GM12878 (cell line): ENCODE data around the gene CD2AP. TPM values are rescaled to one million over a fixed set of nuclear protein-coding genes. Genes with fewer than 3 reads are reported as not detected.

ENCODE experiments used
- ATAC-seq: fragments of 200-7000 bp; cut with Tn5 transposase; 3 replicates; pipeline ENCODE4 v1.9.1; 2020; ENCODE audit warnings: mild to moderate bottlenecking, moderate library complexity
- BruUV-seq: library from RNA; stranded (reverse); fragments of 400-500 nt; replicated peaks from 2 replicates; lab custom pipeline; 2021; lab: Mats Ljungman, UMichigan
- CTCF ChIA-PET: fragments of 300-600 bp; sonication (Branson Sonifier 250); formaldehyde crosslinking; extraction: SDS; loops from one replicate; lab custom pipeline; 2021; ENCODE audit warnings: inconsistent platforms; lab: Yijun Ruan, JAX
- POLR2A ChIA-PET: fragments of 350-600 bp; formaldehyde crosslinking; extraction: SDS; loops from one replicate; lab custom pipeline; 2021; ENCODE audit warnings: inconsistent platforms; lab: Charles Lee
- RAD21 ChIA-PET: fragments of 300-600 bp; sonication (Branson Sonifier 250); formaldehyde crosslinking; loops from one replicate; lab custom pipeline; 2023; ENCODE audit warnings: antibody characterized with exemption; ENCODE audit not compliant: unreplicated experiment; lab: Charles Lee
- SMC1A ChIA-PET: fragments of 300-600 bp; sonication (Branson Sonifier 250); formaldehyde crosslinking; loops from one replicate; lab custom pipeline; 2023; ENCODE audit not compliant: unreplicated experiment, uncharacterized antibody; lab: Charles Lee
- DNase-seq: peaks from one replicate; pipeline ENCODE4 v3.0.0-alpha.2; 2011; ENCODE audit warnings: low read depth, low spot score
- FAIRE-seq: peaks from 3 replicates; lab custom pipeline; 2011; peaks lifted over from hg19 to GRCh38; lab: Jason Lieb, UNC
- H2AFZ ChIP-seq: 2 replicates; pipeline ENCODE4 v1.6.0; 2011; ENCODE audit warnings: low read depth, low read length, control low read depth; ENCODE audit not compliant: control insufficient read depth
- H3K27ac ChIP-seq: 2 replicates; pipeline ENCODE4 v1.5.1; 2011; ENCODE audit warnings: control low read depth; ENCODE audit not compliant: control insufficient read depth, insufficient read depth
- H3K27me3 ChIP-seq, 2 experiments: replicated peaks in 1 of 2; 2 replicates each; pipeline versions ENCODE4 v1.6.0 to v1.6.1; 2011; ENCODE audit warnings: low read length in 1 of 2; ENCODE audit not compliant: control insufficient read depth in 2 of 2, insufficient read depth in 2 of 2
- H3K36me3 ChIP-seq, 2 experiments: 2 replicates each; pipeline ENCODE4 v1.5.1; 2011; ENCODE audit warnings: low read length in 1 of 2; ENCODE audit not compliant: control insufficient read depth in 2 of 2, insufficient read depth in 2 of 2
- H3K4me1 ChIP-seq: 2 replicates; pipeline ENCODE4 v1.6.1; 2011; ENCODE audit warnings: mild to moderate bottlenecking, low read length, moderate library complexity, mixed read lengths; ENCODE audit not compliant: control insufficient read depth, insufficient read depth
- H3K4me2 ChIP-seq: 2 replicates; pipeline ENCODE4 v1.6.0; 2011; ENCODE audit warnings: control low read depth; ENCODE audit not compliant: control insufficient read depth, insufficient read depth
- H3K4me3 ChIP-seq: fragments of 200-600 bp; sonication (generic); 2 replicates; pipeline ENCODE4 v1.5.1; 2016
- H3K79me2 ChIP-seq: 2 replicates; pipeline ENCODE4 v1.6.0; 2011; ENCODE audit warnings: low read length; ENCODE audit not compliant: control insufficient read depth, insufficient read depth
- H3K9ac ChIP-seq: 2 replicates; pipeline ENCODE4 v1.8.0; 2011; ENCODE audit warnings: low read length, control low read depth, mixed read lengths; ENCODE audit not compliant: control insufficient read depth, insufficient read depth
- H3K9me3 ChIP-seq: replicated peaks from 3 replicates; pipeline ENCODE4 v1.5.1; 2011; ENCODE audit warnings: mild to moderate bottlenecking, low read length; ENCODE audit not compliant: control insufficient read depth, insufficient read depth
- H4K20me1 ChIP-seq: 2 replicates; pipeline ENCODE4 v1.6.0; 2011; ENCODE audit not compliant: control insufficient read depth, insufficient read depth
- ASH2L ChIP-seq: fragments of 300-600, 200-600 bp; sonication (generic); IDR thresholded peaks from 2 replicates; pipeline ENCODE4 v1.6.1; 2017; ENCODE audit warnings: low read depth, mild to moderate bottlenecking, borderline replicate concordance
- CBFB ChIP-seq: IDR thresholded peaks from 2 replicates; pipeline ENCODE4 v1.6.1; 2016; ENCODE audit warnings: antibody characterized with exemption, low read depth
- CBX3 ChIP-seq: fragments of 200-600 bp; sonication (generic); IDR thresholded peaks from 2 replicates; pipeline ENCODE4 v1.6.1; 2016; ENCODE audit warnings: low read depth, borderline replicate concordance
- CHD4 ChIP-seq: fragments of 200-600 bp; sonication (generic); IDR thresholded peaks from 2 replicates; pipeline ENCODE4 v1.6.1; 2016; ENCODE audit warnings: mild to moderate bottlenecking
- ETV6 ChIP-seq, 2 experiments: fragments of 450-650 bp in 1 of 2; IDR thresholded peaks in 1 of 2; conservative IDR thresholded peaks in 1 of 2; 2 replicates each; pipeline ENCODE4 v1.6.1; 2014; ENCODE audit warnings: antibody characterized with exemption in 1 of 2, borderline replicate concordance in 1 of 2, low read depth in 1 of 2, mild to moderate bottlenecking in 1 of 2, moderate library complexity in 1 of 2
- EZH2 ChIP-seq: IDR thresholded peaks from 2 replicates; pipeline ENCODE4 v1.6.1; 2012; ENCODE audit warnings: low read depth, mild to moderate bottlenecking, control low read depth, inconsistent platforms, low read length, borderline replicate concordance; ENCODE audit not compliant: control insufficient read depth
- FOXM1 ChIP-seq: IDR thresholded peaks from 2 replicates; pipeline ENCODE4 v1.6.1; 2012; ENCODE audit warnings: low read depth, mild to moderate bottlenecking, inconsistent platforms, low read length, moderate library complexity
- HDGF ChIP-seq: fragments of 450-650 bp; IDR thresholded peaks from 2 replicates; pipeline ENCODE4 v1.6.1; 2016; ENCODE audit warnings: antibody characterized with exemption
- MTA2 ChIP-seq: fragments of 450-650 bp; IDR thresholded peaks from 2 replicates; pipeline ENCODE4 v1.6.1; 2016; ENCODE audit warnings: low read depth, mild to moderate bottlenecking, moderate library complexity
- RAD51 ChIP-seq: fragments of 450-650 bp; IDR thresholded peaks from 2 replicates; pipeline ENCODE4 v1.6.1; 2016; ENCODE audit warnings: moderate library complexity, mild to moderate bottlenecking, inconsistent platforms
- TAF1 ChIP-seq: IDR thresholded peaks from 2 replicates; pipeline ENCODE4 v1.6.1; 2011; ENCODE audit warnings: mild to moderate bottlenecking, low read depth, low read length, borderline replicate concordance
- YY1 ChIP-seq: IDR thresholded peaks from 2 replicates; pipeline ENCODE4 v1.6.1; 2011; ENCODE audit warnings: low read depth, mild to moderate bottlenecking, low read length
- ZNF274 ChIP-seq: IDR thresholded peaks from one replicate; pipeline ENCODE4 v1.8.0; 2011; ENCODE audit not compliant: insufficient read length, insufficient read depth
- ZNF622 ChIP-seq: fragments of 450-650 bp; IDR thresholded peaks from 2 replicates; pipeline ENCODE4 v1.6.1; 2017; ENCODE audit warnings: mild to moderate bottlenecking, inconsistent platforms
- WGBS: methylation state at CpG from one replicate; pipeline ENCODE4 v1.1.6; 2016; ENCODE audit warnings: low lambda C conversion rate; ENCODE audit not compliant: insufficient replicate concordance, insufficient coverage; ENCODE audit errors: missing lambda C conversion rate; 5-methylcytosine and 5-hydroxymethylcytosine counted together
- in situ Hi-C: fragments of 300-500 bp; cut with MboI; formaldehyde crosslinking; loops from 9 replicates; pipeline ENCODE4 v1.14.3; 2018; ENCODE audit warnings: mixed read lengths
- intact Hi-C: fragments of 100-400 bp; cut with micrococcal nuclease; formaldehyde crosslinking; loops from one replicate; pipeline ENCODE4 v1.14.2; 2022; ENCODE audit not compliant: unreplicated experiment
- polyA plus RNA-seq, 11 experiments: library from polyadenylated mRNA; depleted of rRNA in 4 of 11; unstranded in 6 of 11; stranded (reverse) in 5 of 11; fragments of >200 nt; fragmentation: Nextera tagmentation in 4 of 11; fragmentation: Illumina TruSeq in 1 of 11; extraction: Ambion mirVana in 4 of 11; extraction: Trizol in 1 of 11; gene quantifications; 1 replicate in 1 of 11; 2 replicates in 10 of 11; pipeline versions ENCODE4 v1.2.1 to v1.2.3, GENCODE V29; 2011 to 2016; ENCODE audit warnings: inconsistent platforms in 2 of 11, missing spikeins in 2 of 11, low read depth in 1 of 11
- total RNA-seq, 4 experiments: library from RNA; depleted of rRNA in 3 of 4; stranded (reverse); fragments of >200 nt in 3 of 4; fragmentation: Illumina TruSeq in 1 of 4; extraction: Trizol in 1 of 4; gene quantifications; 2 replicates each; pipeline versions ENCODE4 v1.2.1 to v1.2.3, GENCODE V29; 2013 to 2021
- TF ChIP-seq, protein P1 (sequence below): IDR thresholded peaks from 2 replicates; pipeline ENCODE4 v1.6.1; 2011; ENCODE audit warnings: low read depth, mild to moderate bottlenecking, low read length, moderate library complexity, borderline replicate concordance; ENCODE audit errors: extremely low read depth
- TF ChIP-seq, protein P2 (sequence below): IDR thresholded peaks from 2 replicates; pipeline ENCODE4 v1.6.1; 2012; ENCODE audit warnings: low read depth, low read length, improper control_type of control experiment

Gene CD2AP
- total and polyA plus RNA-seq, 10 of the 15 experiments (the other 5 are each of a cell fraction or from before 2014, with no cell fraction given), result 5.4 to 46.6 (median 20.9) TPM

DNA sequence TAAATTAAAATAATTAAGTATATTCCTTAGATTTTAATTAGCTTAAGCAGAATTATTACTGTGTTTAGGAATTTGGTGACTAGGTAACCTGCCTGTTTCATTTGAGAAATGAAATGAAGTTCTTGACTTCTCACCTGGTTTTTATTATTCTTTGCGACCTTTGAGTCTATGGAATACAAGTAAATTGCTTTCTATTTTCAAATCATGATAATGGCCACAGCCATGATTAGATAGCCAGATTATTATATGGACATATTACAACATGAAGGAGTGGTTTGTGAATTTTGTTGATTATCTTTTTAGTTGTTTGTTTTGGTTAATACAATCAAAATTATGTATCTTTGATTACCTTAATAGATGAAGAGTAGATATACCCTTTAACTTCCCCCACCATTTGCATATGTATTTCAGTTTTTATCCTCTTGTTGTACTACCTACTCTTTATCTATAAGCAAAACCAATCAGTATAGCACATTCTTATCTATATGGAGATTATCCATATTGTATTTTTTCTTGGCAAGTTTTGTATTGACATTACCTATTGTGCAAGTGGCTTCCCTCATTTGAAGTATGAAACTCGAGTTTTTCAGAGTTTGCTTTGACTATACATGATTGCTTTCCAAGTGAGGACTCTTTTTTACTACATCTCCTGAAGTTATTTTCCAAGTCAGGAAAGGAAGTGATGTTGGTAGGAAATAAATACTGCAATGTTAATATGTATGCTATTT lies 47.9 kb downstream of the CD2AP start:
- ChIA-PET POLR2A (no interaction called here), RAD21 (no interaction called here), CTCF (no interaction called here), SMC1A (no interaction called here)
- no TSS peak for BruUV-seq
- Histone ChIP-seq H3K79me2 (peaks cover 23% of the 10 kb centered on the region), H3K4me3 (no peak overlapping the region), H3K27me3 (no peaks in the 10 kb centered on the region), H3K9ac (no peak overlapping the region), H2AFZ (no peak overlapping the region), H3K4me1 (no peaks in the 10 kb centered on the region), H3K36me3 (peaks cover 0 to 10% of the 10 kb centered on the region in 2 experiments; a peak in 2 of 4 replicates), H4K20me1 (no peaks in the 10 kb centered on the region), H3K27ac (no peak overlapping the region), H3K9me3 (no peaks in the 10 kb centered on the region; the same call in 2 of the 3 replicates), H3K4me2 (no peak overlapping the region)
- FAIRE-seq (no peak), ATAC-seq (no peak), DNase-seq (no peak)
- intact Hi-C loops, result no loop called here
- in situ Hi-C loops, result no loop called here
- TF ChIP-seq TAF1, result no peak
- no peak for TF ChIP-seq FOXM1
- TF ChIP-seq ETV6 (conservative IDR thresholded peaks at IDR 0.05 in 1 of 2, IDR thresholded peaks at IDR 0.05 in 1 of 2; ENCODE audit: borderline replicate concordance in 1 of 2, low read depth in 1 of 2), result no peak
- TF ChIP-seq ZNF622, result no peak
- TF ChIP-seq, protein P1, sequence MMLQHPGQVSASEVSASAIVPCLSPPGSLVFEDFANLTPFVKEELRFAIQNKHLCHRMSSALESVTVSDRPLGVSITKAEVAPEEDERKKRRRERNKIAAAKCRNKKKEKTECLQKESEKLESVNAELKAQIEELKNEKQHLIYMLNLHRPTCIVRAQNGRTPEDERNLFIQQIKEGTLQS, result no peak
- 98% methylated on average over 2 of the region's 2 CpGs for WGBS

DNA sequence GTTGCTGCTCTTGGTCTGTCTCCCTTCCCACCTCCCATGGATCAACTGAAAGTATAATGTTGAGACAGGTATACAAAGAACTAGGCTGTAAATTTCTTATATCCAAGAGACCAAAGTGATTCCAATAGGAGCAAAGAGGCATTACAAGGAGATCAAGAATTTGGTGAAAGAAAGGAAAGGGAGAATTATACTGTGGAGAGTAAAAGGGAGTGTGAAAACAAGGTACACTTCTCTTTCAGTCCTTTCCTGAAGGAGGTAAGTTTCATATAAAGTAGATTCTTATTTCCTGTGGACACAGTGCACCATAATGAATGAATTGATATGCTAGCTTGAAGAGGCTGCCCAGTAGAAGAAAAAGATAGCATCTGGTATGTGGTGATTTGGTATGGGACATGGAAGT lies 49.7 kb downstream of the CD2AP start:
- Histone ChIP-seq H3K4me1 (no peaks in the 10 kb centered on the region), H3K27me3 (no peaks in the 10 kb centered on the region), H2AFZ (no peak overlapping the region), H3K79me2 (peaks cover 14% of the 10 kb centered on the region), H3K4me3 (no peak overlapping the region), H4K20me1 (no peaks in the 10 kb centered on the region), H3K9ac (no peak overlapping the region), H3K27ac (no peak overlapping the region), H3K4me2 (no peak overlapping the region), H3K36me3 (peaks cover 0 to 10% of the 10 kb centered on the region in 2 experiments; a peak in 2 of 4 replicates), H3K9me3 (no peaks in the 10 kb centered on the region; the same call in 2 of the 3 replicates)
- CTCF ChIA-PET, result no interaction called here
- POLR2A ChIA-PET, result interaction anchor here (1.0 kb wide), 1 partner anchor 43 kb away, joined by 3 read pairs; no protein-coding TSS in a partner anchor
- DNase-seq, result no peak
- no peak for FAIRE-seq
- SMC1A ChIA-PET, result no interaction called here
- in situ Hi-C loops (no loop called here), intact Hi-C loops (no loop called here)
- no peak for ATAC-seq
- BruUV-seq, result no TSS peak
- RAD21 ChIA-PET, result interaction anchor here (0.6 kb wide), 1 partner anchor 19 kb away, joined by 3 read pairs; no protein-coding TSS in a partner anchor
- no peak for TF ChIP-seq HDGF
- TF ChIP-seq MTA2, result no peak
- no peak for TF ChIP-seq YY1
- TF ChIP-seq CBX3, result no peak
- TF ChIP-seq EZH2, result no peak
- no peak for TF ChIP-seq CHD4
- TF ChIP-seq, protein P2, sequence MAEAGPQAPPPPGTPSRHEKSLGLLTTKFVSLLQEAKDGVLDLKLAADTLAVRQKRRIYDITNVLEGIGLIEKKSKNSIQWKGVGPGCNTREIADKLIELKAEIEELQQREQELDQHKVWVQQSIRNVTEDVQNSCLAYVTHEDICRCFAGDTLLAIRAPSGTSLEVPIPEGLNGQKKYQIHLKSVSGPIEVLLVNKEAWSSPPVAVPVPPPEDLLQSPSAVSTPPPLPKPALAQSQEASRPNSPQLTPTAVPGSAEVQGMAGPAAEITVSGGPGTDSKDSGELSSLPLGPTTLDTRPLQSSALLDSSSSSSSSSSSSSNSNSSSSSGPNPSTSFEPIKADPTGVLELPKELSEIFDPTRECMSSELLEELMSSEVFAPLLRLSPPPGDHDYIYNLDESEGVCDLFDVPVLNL, result no peak
- no peak for TF ChIP-seq ASH2L
- TF ChIP-seq RAD51, result no peak
- TF ChIP-seq ZNF274, result no peak
- no peak for TF ChIP-seq CBFB
